HG03095 (cell line): ENCODE data around the gene PHRF1.
A peak's percentile ranks its signal among the peaks of the same experiment; 100 is the strongest.

Experiments used
- ATAC-seq: cut with Tn5 transposase; IDR thresholded peaks from one replicate; pipeline ENCODE4 v1.9.1; 2021; ENCODE audit warnings: moderate library complexity; ENCODE audit not compliant: unreplicated experiment

Gene PHRF1

GRCh38 chr11:614021-614622 is 37.9 kb downstream of the PHRF1 start:
- no peak for ATAC-seq

DNA sequence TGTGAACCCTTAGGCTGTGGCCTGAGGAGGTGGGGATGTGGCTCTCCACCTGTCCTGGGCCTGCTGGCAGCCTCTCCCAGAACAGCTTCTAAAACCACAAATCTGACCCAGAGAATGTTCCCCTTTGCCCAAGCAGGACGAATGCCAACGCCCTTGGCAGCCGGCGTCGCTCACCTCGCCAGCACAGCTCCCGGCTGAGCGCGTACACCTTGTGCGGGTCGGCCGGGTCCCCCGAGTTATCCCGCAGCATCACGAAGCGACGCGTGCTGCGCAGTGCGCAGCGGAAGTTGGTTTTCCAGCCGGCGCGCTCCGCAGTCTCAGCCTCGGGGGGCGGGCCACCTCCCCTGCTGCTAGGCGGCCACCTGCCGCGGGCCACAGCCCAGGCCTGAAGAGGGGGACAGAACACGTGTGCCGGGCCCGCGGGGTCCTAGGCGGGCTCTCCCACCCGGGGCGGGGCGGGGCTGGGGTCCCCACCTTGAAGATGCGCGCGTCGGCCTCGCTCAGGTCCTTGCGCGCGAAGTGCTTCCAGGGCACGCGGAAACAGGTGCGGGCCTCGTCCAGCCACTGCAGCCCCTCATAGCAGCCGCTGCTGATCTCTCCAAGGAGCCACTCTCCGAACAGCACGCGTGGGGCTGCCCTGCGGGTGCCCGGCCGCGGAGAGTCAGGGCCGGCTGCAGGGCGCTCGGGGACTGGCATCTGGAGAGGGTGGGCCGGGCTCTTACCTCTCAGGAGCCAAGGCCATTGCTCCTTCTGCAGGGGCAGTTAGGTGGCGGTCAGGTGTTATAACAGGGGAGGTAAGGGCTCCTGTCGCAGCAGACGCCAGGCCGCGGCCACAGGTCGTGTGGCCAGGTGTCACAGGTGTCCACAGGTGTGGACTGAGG is 38.6 kb downstream of the PHRF1 start:
- ATAC-seq: no peak

- peak; percentile 61 for ATAC-seq
Measured at GRCh38 chr11:615504-616319, 39.4 kb downstream of the PHRF1 start, which contains the start of gene IRF7. Gene IRF7 (minus strand): TSS chr11:615950. CDS start chr11:615364, 586 bp downstream.

GRCh38 chr11:616320-617198 is 40.3 kb downstream of the PHRF1 start:
- ATAC-seq: no peak

- no peak for ATAC-seq
Measured at GRCh38 chr11:617199-617911, 41.1 kb downstream of the PHRF1 start.

- ATAC-seq: no peak
Measured at GRCh38 chr11:617912-618682, 41.8 kb downstream of the PHRF1 start.

DNA sequence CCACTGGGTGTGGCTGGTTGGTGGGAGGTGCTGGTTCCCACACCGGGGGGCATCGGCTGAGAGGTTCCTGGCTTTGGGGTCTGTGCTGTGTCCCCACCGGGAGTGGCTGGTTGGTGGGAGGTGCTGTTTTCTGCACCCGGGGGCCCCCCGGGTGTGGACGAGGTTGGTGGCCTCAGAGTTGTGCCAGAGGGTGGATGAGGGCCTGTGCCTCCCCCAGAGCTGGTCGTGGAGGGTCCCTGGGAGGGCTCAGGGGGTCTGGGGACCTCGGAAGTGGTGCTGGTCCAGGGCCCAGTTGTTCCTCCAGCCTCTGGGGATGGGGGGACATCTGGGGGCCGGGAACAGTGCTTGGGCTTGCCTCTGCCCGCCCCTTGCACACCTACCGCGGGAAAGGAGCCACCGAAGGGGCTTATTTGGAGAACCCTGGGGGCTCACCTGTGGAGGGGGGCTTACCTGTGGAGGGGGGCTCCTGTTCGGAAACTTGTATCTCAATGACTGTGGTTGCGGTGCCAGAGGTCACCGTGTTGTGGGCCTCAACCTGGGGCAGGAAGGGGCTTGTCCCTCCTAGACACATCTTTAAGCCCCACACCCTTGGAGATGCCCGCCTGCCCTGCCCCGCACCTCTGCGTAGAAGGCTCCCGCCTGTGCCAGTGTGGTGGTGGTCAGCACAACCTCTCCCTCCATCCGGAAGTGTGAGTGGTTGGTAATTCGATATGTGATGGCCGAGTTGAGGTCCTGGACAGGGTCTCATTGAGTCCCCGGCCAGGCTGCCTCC is 42.8 kb downstream of the PHRF1 start:
- ATAC-seq: no peak

- ATAC-seq: no peak
Measured at GRCh38 chr11:619628-620050, 43.4 kb downstream of the PHRF1 start.

- ATAC-seq: no peak
Measured at GRCh38 chr11:620201-620600, 43.9 kb downstream of the PHRF1 start.

- no peak for ATAC-seq
Measured at GRCh38 chr11:620935-621814, 44.9 kb downstream of the PHRF1 start.

DNA sequence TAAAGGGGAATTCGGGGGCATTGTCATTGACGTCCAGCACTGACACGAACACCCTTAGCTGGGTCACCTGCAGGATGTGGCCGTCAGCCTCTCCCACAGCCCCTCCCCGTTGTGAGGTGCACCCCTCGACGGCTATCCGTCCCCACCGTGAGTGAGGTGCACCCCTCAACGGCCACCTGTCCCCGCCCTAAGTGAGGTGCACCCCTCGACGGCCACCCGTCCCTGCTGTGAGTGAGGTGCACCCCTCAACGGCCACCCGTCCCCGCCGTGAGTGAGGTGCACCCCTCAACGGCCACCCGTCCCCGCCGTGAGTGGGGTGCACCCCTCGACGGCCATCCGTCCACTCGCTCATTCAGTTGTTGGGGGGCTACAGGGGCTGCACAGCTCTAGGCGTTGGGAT is 45.6 kb downstream of the PHRF1 start:
- no peak for ATAC-seq

DNA sequence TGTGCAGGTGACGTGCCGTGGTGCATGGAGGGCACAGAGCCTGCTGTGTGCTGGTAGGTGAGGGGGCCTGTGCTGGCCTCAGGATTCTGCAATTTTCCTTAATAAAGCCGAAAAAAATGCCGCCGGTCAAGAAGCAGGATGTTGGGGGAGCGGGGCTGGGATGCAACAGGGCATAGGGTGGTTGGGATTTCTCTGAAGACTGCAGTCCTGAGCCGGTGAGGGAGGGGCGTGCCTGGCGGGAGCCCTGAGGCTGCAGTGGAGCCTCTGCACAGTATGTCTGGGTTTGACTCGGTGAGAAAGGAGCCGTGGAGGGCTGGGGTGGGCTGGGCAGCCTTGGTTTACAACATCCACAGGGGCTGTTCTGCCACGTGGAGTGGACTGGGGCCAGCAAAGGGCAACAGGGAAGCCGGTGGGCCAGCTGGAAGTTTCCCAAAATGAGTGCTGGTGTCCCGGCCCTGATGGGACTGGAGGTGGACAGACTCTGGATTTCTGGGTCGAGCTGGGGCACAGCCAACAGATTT is 47.1 kb downstream of the PHRF1 start:
- no peak for ATAC-seq

- no peak for ATAC-seq
Measured at GRCh38 chr11:623999-624704, 47.9 kb downstream of the PHRF1 start.

GRCh38 chr11:624705-625635 is 48.7 kb downstream of the PHRF1 start, which contains the start of gene CDHR5:
Gene CDHR5 (minus strand): TSS chr11:624955. CDS start chr11:624902, 53 bp downstream.
- ATAC-seq: no peak

GRCh38 chr11:625636-626268 is 49.5 kb downstream of the PHRF1 start:
- no peak for ATAC-seq
